HG03460 (cell line): Measurements from ENCODE around the gene OR14J1.
"Not testable (repeated sequence)": the region's sequence is repeated elsewhere in the genome, so short reads cannot be mapped to it uniquely, and the experiment has no call there.

Experiments used
- ATAC-seq: cut with Tn5 transposase; IDR thresholded peaks from one replicate; pipeline ENCODE4 v1.9.1; 2021; ENCODE audit not compliant: unreplicated experiment

The OR14J1 gene, protein sequence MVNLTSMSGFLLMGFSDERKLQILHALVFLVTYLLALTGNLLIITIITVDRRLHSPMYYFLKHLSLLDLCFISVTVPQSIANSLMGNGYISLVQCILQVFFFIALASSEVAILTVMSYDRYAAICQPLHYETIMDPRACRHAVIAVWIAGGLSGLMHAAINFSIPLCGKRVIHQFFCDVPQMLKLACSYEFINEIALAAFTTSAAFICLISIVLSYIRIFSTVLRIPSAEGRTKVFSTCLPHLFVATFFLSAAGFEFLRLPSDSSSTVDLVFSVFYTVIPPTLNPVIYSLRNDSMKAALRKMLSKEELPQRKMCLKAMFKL

DNA sequence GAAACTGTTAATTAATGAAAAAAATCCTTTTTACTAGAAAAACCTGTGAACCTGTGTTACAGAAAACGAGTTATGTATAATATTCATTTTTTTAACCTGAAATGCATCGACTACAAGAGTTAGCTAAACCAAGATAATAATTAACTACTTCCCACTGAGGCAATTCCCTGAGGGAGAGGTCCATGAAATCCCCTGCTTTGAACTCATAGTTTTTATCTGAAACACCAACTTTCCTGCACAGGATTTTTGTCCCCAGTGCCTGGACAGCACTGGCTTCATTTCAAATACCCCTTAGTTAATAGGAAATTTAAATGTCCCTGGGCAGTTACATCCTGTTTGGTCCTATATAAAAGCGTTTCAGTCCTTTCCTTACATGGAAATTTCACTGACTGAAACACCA lies at the start of gene OR14J1:
TSS of gene OR14J1 (plus strand) at position 386 of the 400 bp plus-strand sequence. CDS start 4,989 bp downstream, outside the sequence.
- ATAC-seq: no peak

DNA sequence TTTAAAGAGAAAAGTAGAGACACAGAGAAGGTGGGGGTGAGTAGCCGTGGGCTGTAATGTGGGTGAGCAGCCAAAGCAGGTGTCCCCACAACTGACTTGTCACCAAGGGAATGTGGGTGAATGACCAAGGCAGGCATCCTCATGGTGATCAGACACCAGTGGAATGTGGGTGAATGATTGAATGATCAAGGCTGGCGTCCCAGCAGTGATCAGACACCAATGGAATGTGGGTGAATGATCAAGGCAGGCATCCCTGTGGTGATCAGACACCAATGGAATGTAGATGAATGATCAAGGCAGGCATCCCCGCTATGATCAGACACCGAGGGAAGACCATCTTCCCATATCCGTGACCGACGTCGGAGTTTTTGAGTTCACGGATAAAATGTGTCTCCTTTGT lies 49.8 kb upstream of the OR14J1 start:
- ATAC-seq: no peak

DNA sequence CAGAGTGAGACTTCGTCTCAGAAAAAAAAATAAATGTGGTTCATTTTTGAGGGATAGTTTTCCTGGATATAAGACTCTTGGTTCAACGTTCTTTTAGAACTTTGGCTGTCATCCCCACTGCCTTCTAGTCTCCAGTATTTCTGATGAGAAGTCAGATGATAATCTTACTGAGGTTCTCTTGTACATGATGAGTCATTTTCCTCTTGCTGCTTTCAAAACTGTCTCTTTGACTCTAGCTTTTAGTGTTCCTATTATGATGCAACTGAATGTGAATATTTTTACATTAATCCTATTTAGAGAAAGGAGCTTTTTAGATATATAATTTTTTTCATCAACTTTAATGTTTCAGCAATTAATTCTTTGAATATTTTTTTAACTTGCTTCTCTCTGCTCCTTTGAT lies 46.0 kb upstream of the OR14J1 start:
- ATAC-seq: no peak

DNA sequence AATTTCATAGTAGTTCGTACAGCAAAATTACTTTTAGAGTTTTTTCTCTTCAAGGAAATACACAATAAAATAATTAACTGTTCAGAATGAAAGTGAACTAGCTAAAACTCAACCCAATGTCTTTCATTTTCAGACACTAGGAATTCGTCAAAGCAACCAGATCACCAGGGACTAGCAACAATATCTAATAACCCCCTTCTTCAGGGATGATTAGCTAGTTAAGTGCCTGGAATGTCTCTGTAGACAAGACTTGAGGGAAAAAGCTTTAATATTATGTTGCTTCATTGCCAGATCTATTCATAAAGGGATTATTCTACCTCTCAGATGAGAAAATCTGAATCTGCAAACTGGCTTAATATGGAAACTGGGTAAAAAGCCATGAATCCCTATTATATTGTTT lies 41.8 kb upstream of the OR14J1 start:
- no peak for ATAC-seq

DNA sequence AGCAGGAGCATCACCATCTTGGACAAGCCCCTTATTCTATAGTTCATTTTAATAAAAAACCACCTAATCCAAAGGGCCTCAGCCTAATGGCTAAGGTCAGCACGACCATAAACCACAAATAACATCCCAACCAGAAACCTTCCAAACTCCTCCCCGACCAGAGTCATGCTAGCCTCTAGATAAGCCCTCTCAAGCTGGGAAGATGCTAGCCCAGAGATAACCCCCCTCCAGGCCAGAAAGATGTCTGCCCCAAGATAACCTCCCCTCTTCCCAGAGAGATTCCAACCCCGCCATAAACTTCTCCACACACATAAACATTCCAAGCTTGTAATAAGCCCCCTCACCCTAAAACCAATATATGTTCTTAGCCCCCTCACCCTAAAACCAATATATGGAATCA lies 38.5 kb upstream of the OR14J1 start:
- no peak for ATAC-seq

DNA sequence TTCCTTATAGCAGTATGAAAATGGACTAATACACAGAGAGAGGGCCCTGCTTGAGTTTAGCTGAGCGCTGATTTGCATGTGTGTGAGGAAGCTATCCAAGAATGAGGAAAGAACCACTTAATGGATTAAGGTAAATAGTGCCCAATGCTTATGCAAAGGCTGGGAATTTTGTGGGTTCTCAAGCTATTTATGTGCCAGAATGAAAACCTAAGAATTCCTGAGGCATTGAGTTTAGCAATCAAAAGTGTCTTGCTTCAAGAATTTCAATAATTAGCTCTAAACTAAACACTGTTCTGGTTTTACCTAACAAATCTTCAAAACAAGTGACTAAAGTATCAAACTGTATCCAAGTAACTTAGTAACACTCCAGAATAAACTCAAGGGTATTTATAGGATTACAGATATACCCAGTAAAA lies 7.0 kb upstream of the OR14J1 start:
- no peak for ATAC-seq

DNA sequence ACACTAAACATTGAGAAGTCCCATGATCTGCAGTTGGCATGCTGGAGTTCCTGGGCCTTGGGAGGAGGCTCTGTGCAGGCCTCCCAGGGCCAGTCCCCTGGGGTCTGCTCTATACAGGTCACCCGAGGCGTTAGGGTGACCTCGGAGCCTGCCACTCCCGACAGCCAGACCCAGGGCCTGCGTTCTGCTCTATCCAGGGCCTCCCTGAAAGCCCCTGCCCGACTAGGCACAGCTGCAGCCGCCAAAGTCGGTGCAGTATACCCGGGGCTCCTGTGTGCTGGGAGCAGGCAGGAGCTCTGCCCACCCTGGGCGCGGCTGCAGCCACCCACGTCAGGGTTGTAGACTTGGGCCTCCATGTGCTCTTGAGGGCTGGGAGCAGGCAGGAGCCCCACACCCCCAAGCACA lies 6.3 kb upstream of the OR14J1 start:
- ATAC-seq: no peak

DNA sequence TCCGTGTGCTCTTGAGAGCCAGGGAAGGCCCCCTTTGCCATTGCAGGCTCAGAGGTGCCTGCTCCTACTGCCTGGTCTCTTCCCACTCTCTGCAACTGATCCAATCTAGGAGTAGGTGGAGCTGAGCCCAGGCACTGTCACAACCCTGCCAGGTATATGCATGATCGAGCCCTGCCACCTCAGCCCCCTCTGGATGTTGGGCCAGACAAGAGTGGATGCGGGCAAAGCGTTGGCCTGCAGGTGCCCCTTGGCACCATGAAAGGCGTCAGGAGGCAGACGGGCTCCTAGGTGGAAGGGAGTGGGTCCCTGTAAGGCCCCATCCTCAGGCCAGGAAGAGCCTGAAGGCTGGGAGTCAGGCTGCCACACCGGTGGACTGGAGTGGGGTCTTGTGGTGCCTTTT lies 5.9 kb upstream of the OR14J1 start:
- no peak for ATAC-seq

DNA sequence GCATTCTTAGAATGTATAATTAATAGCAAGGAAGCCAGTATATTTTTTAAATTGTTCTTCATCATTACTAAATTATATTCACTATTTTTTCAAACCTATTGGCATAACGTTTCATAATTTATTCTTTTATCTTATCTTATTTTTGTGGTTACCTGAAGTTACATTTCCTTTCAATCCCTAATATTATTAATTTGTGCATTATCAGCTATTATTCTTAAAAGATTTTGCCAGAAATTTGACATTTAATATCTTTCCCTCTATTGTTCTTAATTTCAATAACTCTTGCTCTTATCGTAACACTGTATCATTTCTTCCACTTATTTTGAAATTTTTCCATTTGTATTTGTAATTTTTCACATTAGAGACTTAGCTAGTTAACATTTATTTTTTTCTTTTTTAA lies 18.4 kb downstream of the OR14J1 start:
- ATAC-seq: no peak

DNA sequence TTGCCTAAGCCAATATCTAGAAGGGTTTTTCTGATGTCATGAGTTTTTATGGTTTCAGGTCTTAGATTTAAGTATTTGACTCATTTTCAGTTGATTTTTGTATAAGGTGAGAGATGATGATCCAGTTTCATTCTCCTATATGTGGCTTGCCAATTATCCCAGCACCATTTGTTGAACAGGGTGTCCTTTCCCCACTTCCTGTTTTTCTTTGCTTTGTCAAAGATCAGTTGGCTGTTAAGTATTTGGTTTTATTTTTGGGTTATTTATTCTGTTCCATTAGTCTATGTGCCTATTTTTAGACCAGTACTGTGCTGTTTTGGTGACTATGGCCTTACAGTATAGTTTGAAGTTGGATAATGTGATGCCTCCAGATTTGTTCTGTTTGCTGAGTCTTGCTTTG lies 21.8 kb downstream of the OR14J1 start:
- not testable (repeated sequence) for ATAC-seq

DNA sequence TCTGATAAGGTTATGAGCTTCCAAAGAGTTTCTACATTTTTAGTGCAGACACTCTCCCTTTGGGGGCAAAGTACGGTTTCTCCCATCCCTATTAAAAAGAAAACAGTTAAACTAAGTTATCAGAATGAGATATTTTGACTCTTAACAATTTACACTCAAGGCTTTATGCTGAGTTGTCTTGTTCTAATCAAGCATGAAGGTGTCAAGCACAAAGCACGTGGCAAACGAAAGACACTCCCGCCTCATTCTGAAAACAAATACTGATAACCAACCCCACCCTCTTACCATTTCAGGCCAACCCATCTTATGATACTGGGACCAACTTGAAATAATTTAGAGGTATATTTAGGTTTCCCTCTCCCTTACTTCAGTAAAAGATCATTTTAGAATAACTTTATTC lies 24.3 kb downstream of the OR14J1 start:
- ATAC-seq: no peak

DNA sequence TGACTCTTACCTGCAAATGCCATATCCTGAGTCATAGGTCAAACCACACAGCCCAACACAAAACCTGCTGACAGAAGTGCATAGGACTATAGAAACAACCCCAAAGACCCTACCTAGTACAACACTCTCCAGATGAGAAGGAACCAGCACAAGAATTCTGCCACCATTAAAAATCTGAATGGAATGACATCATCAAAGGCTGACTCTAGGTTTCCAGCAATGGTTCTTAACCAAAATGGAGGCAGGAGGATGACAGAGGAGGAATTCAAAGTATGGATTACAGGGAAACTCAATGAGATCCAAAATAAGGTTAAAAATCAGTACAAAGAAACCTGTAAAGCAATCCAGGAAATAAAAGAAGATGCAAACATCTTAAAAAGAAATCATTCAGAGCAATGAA lies 31.2 kb downstream of the OR14J1 start:
- ATAC-seq: no peak

DNA sequence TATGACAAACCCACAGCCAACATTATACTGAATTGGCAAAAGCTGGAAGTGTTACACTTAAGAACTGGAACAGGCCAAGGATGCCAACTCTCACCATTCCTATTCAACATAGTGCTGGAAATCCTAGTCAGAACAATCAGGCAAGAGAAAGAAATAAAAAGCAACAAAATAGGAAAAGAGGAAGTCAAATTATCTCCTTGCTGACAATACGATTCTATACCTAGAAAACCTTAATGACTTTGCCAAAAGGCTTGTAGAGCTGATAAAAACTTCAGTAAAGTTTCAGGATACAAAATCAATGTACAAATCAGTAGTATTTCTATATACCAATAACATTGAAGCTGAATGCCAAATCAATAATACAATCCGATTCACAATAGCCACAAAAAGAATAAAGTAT lies 34.8 kb downstream of the OR14J1 start:
- no peak for ATAC-seq

DNA sequence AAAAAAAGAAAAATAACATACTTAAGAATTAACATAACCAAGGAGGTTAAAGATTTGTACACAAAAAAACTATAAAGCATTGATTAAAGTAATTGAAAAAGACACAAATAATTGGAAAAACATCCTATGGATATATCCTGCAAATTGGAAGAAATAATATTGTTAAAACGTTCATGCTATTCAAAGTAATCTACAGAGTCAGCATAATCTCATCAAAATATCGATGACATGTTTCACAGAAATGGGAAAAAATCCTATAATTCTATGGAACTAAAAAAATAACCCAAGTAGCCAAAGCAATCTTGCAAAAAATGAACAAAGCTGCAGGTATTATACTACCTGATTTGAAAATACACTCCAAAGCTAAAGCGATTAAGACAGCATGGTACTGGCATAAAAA lies 43.9 kb downstream of the OR14J1 start:
- ATAC-seq: no peak

DNA sequence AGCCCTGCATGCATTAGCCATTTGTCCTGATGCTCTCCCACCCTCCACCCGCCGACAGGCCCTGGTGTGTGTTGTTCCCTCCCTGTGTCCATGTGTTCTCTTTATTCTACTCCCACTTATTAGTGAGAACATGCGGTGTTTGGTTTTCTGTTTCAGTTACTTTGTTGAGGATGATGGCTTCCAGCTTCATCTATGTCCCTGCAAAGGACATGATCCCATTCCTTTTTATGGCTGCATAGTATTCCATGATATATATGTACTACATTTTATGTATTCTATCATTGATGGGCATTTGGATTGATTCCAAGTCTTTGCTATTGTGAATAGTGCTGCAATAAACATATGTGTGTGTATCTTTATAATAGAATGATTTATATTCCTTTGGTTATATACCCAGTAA lies 47.8 kb downstream of the OR14J1 start:
- ATAC-seq: not testable (repeated sequence)

DNA sequence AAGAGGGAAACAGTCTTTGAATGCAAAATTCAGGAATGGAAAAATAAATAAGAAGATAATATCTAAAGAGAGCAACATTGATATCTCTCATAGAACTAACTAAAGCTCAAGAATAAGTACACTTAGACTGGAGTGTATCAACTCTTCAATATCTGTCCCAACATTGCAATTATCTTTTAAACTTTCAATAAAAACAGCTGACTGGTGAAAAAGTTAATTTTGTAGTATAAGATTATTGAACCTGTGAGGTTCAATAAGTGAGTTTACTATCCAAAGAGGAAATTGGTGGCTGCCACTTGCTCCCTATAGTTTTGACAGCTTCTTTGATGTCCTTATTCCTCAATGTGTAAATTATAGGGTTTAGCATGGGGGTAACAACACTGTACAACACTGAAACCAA lies 53.5 kb downstream of the OR14J1 start:
- no peak for ATAC-seq

DNA sequence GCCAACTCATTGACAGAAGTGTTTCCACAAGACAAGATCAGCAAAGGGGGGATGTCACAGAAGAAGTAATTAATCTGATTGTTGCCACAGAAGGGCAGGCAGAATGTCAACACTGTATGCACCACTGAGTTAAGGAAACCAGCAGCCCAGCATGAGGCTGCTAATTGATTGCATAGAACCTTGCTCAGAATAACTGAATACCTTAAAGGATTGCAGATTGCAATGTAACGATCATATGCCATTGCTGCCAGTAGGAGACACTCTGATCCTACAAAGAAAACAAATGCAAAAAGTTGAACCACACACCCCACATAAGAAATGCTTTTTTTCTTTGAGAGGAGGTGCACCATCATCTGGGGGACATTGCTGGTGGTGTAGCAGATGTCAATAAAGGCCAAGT lies 54.1 kb downstream of the OR14J1 start:
- ATAC-seq: no peak
